Left lung (tissue), 10 donors: ENCODE data around the gene PET100. TPM values are rescaled to one million over a fixed set of nuclear protein-coding genes. Genes with fewer than 3 reads are reported as not detected.

Experiments
- ATAC-seq: fragments of 200-7000 bp; cut with Tn5 transposase; one replicate; pipeline ENCODE4 v1.9.1; 2020; ENCODE audit warnings: moderate library complexity
- DNase-seq, 4 donors: peaks; one replicate each; pipeline ENCODE4 v3.0.0-alpha.2; 2013 to 2020
- H3K27ac ChIP-seq, 2 donors: fragments of 200-600 bp; sonication (generic) in 1 of 2; one replicate each; pipeline versions ENCODE4 v1.5.0 to v1.8.0; 2020 to 2021
- H3K27me3 ChIP-seq, 2 donors: fragments of 200-600 bp; sonication (generic) in 1 of 2; one replicate each; pipeline versions ENCODE4 v1.5.0 to v1.8.0; 2020 to 2021
- H3K36me3 ChIP-seq, 2 donors: fragments of 200-600 bp; sonication (generic) in 1 of 2; one replicate each; pipeline versions ENCODE4 v1.5.0 to v1.8.0; 2020 to 2021
- H3K4me1 ChIP-seq, 2 donors: fragments of 200-600 bp; one replicate each; pipeline ENCODE4 v1.8.0; 2021
- H3K4me3 ChIP-seq, 2 donors: fragments of 200-600 bp; sonication (generic) in 1 of 2; one replicate each; pipeline versions ENCODE4 v1.5.0 to v1.8.0; 2020 to 2021; ENCODE audit warnings: mild to moderate bottlenecking in 1 of 2
- H3K9me3 ChIP-seq, 2 donors: fragments of 200-600 bp; sonication (generic) in 1 of 2; one replicate each; pipeline versions ENCODE4 v1.5.0 to v1.8.0; 2020 to 2021
- intact Hi-C, 2 donors: fragments of 100-400 bp; cut with DNase I; formaldehyde crosslinking; loops; one replicate each; pipeline versions ENCODE4 v1.11.2 to v1.14.2; 2022
- polyA plus RNA-seq, 6 donors: library from polyadenylated mRNA; unstranded; fragments of 120-200 nt; gene quantifications; one replicate each; pipeline ENCODE4 v1.2.1, GENCODE V29; 2013; ENCODE audit not compliant: insufficient read length in 6 of 6
- total RNA-seq, 2 donors: library from RNA; stranded (reverse); fragmentation: NEBNext Ultra II Directional; extraction: Animal tissue kit (Norgen Biotek cat#: 25700); gene quantifications; one replicate each; pipeline ENCODE4 v1.2.1, GENCODE V29; 2021
- TF ChIP-seq, protein P1 (sequence below), 2 donors: fragments of 200-600 bp; sonication (generic) in 1 of 2; IDR thresholded peaks; one replicate each; pipeline versions ENCODE4 v1.5.0 to v1.8.0; 2021; ENCODE audit warnings: antibody characterized with exemption in 2 of 2
- donor health status: DM: no; HTN: yes; CAD: no.
- donor health status: DM: no; HTN: no; CAD: no.

PET100 gene
- total and polyA plus RNA-seq, 8 donors: 82.8 to 111 (median 97.7) TPM

DNA sequence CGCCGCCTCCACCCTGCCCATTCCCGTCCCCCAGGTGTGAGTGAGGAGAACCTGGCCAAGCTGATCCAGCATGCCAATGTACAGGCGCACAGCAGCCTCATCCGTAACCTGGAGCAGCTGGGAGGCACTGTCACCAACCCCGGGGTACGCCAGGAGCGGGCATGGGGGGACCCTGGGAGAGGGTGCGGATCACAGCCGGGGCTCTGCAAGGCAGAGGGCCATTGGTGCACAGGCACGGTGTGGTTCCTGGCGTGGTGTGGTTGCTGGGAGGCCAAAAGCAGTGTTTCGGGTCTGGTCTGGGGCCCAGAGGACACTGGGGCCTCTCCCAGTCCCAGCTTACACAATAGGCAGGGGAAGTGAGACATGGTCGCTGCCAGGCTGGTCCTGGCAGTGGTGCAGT is 15.6 kb downstream of the PET100 start:
- TF ChIP-seq, protein P1, sequence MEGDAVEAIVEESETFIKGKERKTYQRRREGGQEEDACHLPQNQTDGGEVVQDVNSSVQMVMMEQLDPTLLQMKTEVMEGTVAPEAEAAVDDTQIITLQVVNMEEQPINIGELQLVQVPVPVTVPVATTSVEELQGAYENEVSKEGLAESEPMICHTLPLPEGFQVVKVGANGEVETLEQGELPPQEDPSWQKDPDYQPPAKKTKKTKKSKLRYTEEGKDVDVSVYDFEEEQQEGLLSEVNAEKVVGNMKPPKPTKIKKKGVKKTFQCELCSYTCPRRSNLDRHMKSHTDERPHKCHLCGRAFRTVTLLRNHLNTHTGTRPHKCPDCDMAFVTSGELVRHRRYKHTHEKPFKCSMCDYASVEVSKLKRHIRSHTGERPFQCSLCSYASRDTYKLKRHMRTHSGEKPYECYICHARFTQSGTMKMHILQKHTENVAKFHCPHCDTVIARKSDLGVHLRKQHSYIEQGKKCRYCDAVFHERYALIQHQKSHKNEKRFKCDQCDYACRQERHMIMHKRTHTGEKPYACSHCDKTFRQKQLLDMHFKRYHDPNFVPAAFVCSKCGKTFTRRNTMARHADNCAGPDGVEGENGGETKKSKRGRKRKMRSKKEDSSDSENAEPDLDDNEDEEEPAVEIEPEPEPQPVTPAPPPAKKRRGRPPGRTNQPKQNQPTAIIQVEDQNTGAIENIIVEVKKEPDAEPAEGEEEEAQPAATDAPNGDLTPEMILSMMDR (IDR thresholded peaks at IDR 0.05): no peak
- intact Hi-C loops: no loop called here
- H3K4me3 ChIP-seq: peak overlapping the region in 1 of 2 donors; percentile 41
- peaks cover 0 to 36% of the 10 kb centered on the region in 2 donors for H3K4me1 ChIP-seq
- peaks cover 0 to 64% of the 10 kb centered on the region in 2 donors for H3K36me3 ChIP-seq
- H3K27ac ChIP-seq: peak overlapping the region in 1 of 2 donors; percentile 83
- ATAC-seq (peak; percentile 22), DNase-seq (peak in 1 of 4 donors; percentile 80)
- H3K9me3 ChIP-seq: no peaks in the 10 kb centered on the region
- peaks cover 0 to 6% of the 10 kb centered on the region in 2 donors for H3K27me3 ChIP-seq

DNA sequence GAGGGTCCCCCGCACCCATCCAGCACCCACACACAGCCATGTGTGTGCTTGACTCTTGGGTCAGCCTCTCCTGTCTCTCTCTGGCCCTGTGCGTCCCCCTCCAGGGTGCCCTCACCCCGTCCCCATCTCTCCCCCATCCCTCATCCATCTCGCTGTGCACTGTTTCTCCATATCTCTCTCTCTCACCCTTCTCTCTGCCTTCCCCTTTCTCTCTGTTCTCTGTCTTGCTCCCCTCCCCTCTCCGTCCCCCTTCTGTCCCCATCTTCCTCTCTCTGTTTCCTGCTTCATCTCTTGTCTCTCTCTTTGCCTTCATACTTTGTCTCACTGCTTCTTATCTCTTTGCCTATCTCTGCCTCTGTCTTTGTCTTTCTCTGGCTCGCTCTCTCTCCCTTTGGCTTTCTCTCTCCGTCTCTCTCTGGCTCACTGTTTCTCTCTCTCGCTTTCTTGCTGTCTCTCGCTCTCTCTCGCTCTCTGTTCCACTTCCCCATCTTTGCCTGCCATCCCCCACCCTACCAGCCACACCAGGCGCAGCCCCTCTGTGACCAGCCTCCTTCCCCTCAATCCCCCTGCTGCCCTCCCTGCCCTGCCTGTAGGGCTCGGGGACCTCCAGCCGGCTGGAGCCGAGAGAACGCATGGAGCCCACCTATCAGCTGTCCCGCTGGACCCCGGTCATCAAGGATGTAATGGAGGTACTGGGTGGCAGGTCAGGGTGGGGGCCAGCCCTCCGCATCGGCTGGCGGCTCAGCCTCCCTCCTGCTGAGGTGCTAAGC is 16.2 kb downstream of the PET100 start:
- H3K4me3 ChIP-seq: peak overlapping the region in 1 of 2 donors; percentile 41

GRCh38 chr19:7646426-7646700 is 16.8 kb downstream of the PET100 start:
- TF ChIP-seq, protein P1 (IDR thresholded peaks at IDR 0.05): no peak
- H3K4me3 ChIP-seq: peak overlapping the region in 1 of 2 donors; percentile 41
- ATAC-seq: no peak
- H3K27me3 ChIP-seq: peaks cover 0 to 6% of the 10 kb centered on the region in 2 donors
- H3K36me3 ChIP-seq: peaks cover 0 to 55% of the 10 kb centered on the region in 2 donors
- DNase-seq: peak in 1 of 4 donors; percentile 77
- intact Hi-C loops: no loop called here
- peak overlapping the region in 1 of 2 donors; percentile 83 for H3K27ac ChIP-seq
- H3K4me1 ChIP-seq: peaks cover 0 to 37% of the 10 kb centered on the region in 2 donors
- no peaks in the 10 kb centered on the region for H3K9me3 ChIP-seq

More for the DNA sequence above, 16.2 kb downstream of the PET100 start:
- Histone ChIP-seq H3K36me3 (peaks cover 0 to 57% of the 10 kb centered on the region in 2 donors), H3K9me3 (no peaks in the 10 kb centered on the region), H3K27me3 (peaks cover 0 to 6% of the 10 kb centered on the region in 2 donors), H3K27ac (peak overlapping the region in 1 of 2 donors; percentile 83), H3K4me1 (peaks cover 0 to 36% of the 10 kb centered on the region in 2 donors)
- ATAC-seq (no peak), DNase-seq (peak in 1 of 4 donors; percentile 70)
- intact Hi-C loops: no loop called here
- TF ChIP-seq, protein P1 (IDR thresholded peaks at IDR 0.05): no peak

DNA sequence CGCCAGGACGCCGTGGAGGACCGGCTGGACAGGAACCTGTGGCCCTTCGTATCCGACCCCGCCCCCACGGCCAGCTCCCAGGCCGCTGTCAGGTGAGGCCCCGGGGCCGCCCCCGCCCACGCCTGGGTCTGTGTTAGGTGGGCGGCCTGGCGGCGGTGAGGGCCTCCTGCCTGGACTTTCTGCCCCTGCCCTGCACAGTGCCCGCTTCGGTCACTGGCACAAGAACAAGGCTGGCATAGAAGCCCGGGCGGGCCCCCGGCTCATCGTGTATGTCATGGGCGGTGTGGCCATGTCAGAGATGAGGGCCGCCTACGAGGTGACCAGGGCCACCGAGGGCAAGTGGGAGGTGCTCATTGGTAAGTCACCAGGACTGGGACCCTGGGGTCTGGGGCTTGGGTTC is 17.6 kb downstream of the PET100 start:
- ATAC-seq (no peak), DNase-seq (peak in 1 of 4 donors; percentile 76)
- H3K36me3 ChIP-seq: peaks cover 0 to 47% of the 10 kb centered on the region in 2 donors
- H3K4me1 ChIP-seq: peaks cover 0 to 45% of the 10 kb centered on the region in 2 donors
- peaks cover 0 to 6% of the 10 kb centered on the region in 2 donors for H3K27me3 ChIP-seq
- peak overlapping the region in 1 of 2 donors; percentile 41 for H3K4me3 ChIP-seq
- TF ChIP-seq, protein P1 (IDR thresholded peaks at IDR 0.05): no peak
- H3K9me3 ChIP-seq: no peaks in the 10 kb centered on the region
- intact Hi-C loops: no loop called here
- peak overlapping the region in 1 of 2 donors; percentile 83 for H3K27ac ChIP-seq

GRCh38 chr19:7648265-7649014 is 18.8 kb downstream of the PET100 start:
- DNase-seq (no peak), ATAC-seq (no peak)
- intact Hi-C loops: no loop called here
- H3K9me3 ChIP-seq: no peaks in the 10 kb centered on the region
- TF ChIP-seq, protein P1 (IDR thresholded peaks at IDR 0.05): no peak
- peaks cover 4 to 58% of the 10 kb centered on the region in 2 donors for H3K4me1 ChIP-seq
- peaks cover 0 to 6% of the 10 kb centered on the region in 2 donors for H3K27me3 ChIP-seq
- no peak overlapping the region for H3K27ac ChIP-seq
- H3K4me3 ChIP-seq: no peak overlapping the region
- peaks cover 0 to 39% of the 10 kb centered on the region in 2 donors for H3K36me3 ChIP-seq
